H1 (cell line): ENCODE results near the gene PASK.

Source experiments
- ATF3 ChIP-seq: IDR thresholded peaks from 2 replicates; pipeline ENCODE4 v1.6.1; 2011; ENCODE audit warnings: low read depth, mild to moderate bottlenecking, low read length; ENCODE audit not compliant: insufficient read depth
- BRCA1 ChIP-seq: IDR thresholded peaks from 2 replicates; pipeline ENCODE4 v1.6.1; 2012; ENCODE audit warnings: low read depth, low read length, improper control_type of control experiment
- CHD1 ChIP-seq: IDR thresholded peaks from 2 replicates; pipeline ENCODE4 v1.6.1; 2012; ENCODE audit warnings: low read depth, low read length, improper control_type of control experiment
- CHD2 ChIP-seq: IDR thresholded peaks from 2 replicates; pipeline ENCODE4 v1.6.1; 2012; ENCODE audit warnings: low read length, improper control_type of control experiment
- GTF2F1 ChIP-seq: IDR thresholded peaks from 2 replicates; pipeline ENCODE4 v1.6.1; 2012; ENCODE audit warnings: low read depth, low read length, improper control_type of control experiment, borderline replicate concordance
- JUN ChIP-seq: IDR thresholded peaks from 2 replicates; pipeline ENCODE4 v1.6.1; 2011; ENCODE audit warnings: low read depth, mild to moderate bottlenecking, improper control_type of control experiment, low read length
- POLR2A ChIP-seq, 2 experiments: IDR thresholded peaks; 1 replicate in 1 of 2; 2 replicates in 1 of 2; pipeline ENCODE4 v1.6.1; 2011; ENCODE audit warnings: low read depth in 2 of 2, low read length in 2 of 2, mild to moderate bottlenecking in 2 of 2; ENCODE audit errors: control extremely low read depth in 1 of 2
- POLR2AphosphoS5 ChIP-seq: IDR thresholded peaks from 2 replicates; pipeline ENCODE4 v1.6.1; 2011; ENCODE audit warnings: low read depth, low read length
- POU5F1 ChIP-seq: IDR thresholded peaks from 2 replicates; pipeline ENCODE4 v1.6.1; 2011; ENCODE audit warnings: low read depth, mild to moderate bottlenecking, low read length, moderate library complexity
- RAD21 ChIP-seq, 2 experiments: IDR thresholded peaks in 1 of 2; conservative IDR thresholded peaks in 1 of 2; 2 replicates each; pipeline ENCODE4 v1.6.1; 2011; ENCODE audit warnings: low read depth in 2 of 2, low read length in 2 of 2, improper control_type of control experiment in 1 of 2, inconsistent platforms in 1 of 2, mild to moderate bottlenecking in 1 of 2, moderate library complexity in 1 of 2
- RBBP5 ChIP-seq: IDR thresholded peaks from 2 replicates; pipeline ENCODE4 v1.7.1; 2012; ENCODE audit warnings: low read depth, mild to moderate bottlenecking, inconsistent platforms, low read length, moderate library complexity, borderline replicate concordance
- SP2 ChIP-seq: IDR thresholded peaks from 2 replicates; pipeline ENCODE4 v1.6.1; 2012; ENCODE audit warnings: mild to moderate bottlenecking, low read length, inconsistent platforms
- SRF ChIP-seq: IDR thresholded peaks from 2 replicates; pipeline ENCODE4 v1.6.1; 2011; ENCODE audit warnings: mild to moderate bottlenecking, low read depth, low read length, moderate library complexity
- TCF12 ChIP-seq: IDR thresholded peaks from 2 replicates; pipeline ENCODE4 v1.6.1; 2011; ENCODE audit warnings: low read depth, mild to moderate bottlenecking, low read length

GRCh38 chr2:241102239-241102803 is 47.0 kb downstream of the PASK start, which contains the start of gene MTERF4:
- TF ChIP-seq POU5F1 (no peak), JUN (no peak; the same call in 1 of the 2 replicates), POLR2A (IDR thresholded peaks at IDR 0.05; ENCODE audit: control extremely low read depth in 1 of 2, low read depth in 2 of 2, low read length in 2 of 2) (peak; percentile 66 to 79), GTF2F1 (0 out of 2 replicates have a peak, but pooled peaks have one; percentile 54), CHD2 (0 out of 2 replicates have a peak, but pooled peaks have one; percentile 22), RAD21 (IDR thresholded peaks at IDR 0.05 in 1 of 2, conservative IDR thresholded peaks at IDR 0.05 in 1 of 2; ENCODE audit: low read depth in 2 of 2, low read length in 2 of 2) (0 out of 4 replicates have a peak, but pooled peaks of 1 of the 2 experiments have one; percentile 10), CHD1 (no peak), BRCA1 (no peak), ATF3 (no peak), SP2 (no peak), SRF (peak; percentile 62), RBBP5 (peak; percentile 85; the same call in 1 of the 2 replicates), POLR2AphosphoS5 (peak; percentile 85), TCF12 (0 out of 2 replicates have a peak, but pooled peaks have one; percentile 42)
